Activated T-cell treated with anti-CD3 and anti-CD28 coated beads for 48 hours (primary cell): ENCODE data around the gene CYP26A1.

Experiments
- DNase-seq: peaks from one replicate; pipeline ENCODE4 v3.0.0-alpha.2; 2020; ENCODE audit warnings: low read depth

Gene CYP26A1

GRCh38 chr10:93064874-93065660, 8.6 kb upstream of the CYP26A1 start:
- no peak for DNase-seq

- no peak for DNase-seq
Observed at GRCh38 chr10:93065675-93066543, 7.8 kb upstream of the CYP26A1 start.

GRCh38 chr10:93066544-93066913, 7.2 kb upstream of the CYP26A1 start:
- no peak for DNase-seq

- no peak for DNase-seq
Observed at GRCh38 chr10:93067443-93068365, 6.0 kb upstream of the CYP26A1 start.

- no peak for DNase-seq
Observed at GRCh38 chr10:93068411-93069244, 5.1 kb upstream of the CYP26A1 start.

- no peak for DNase-seq
Observed at GRCh38 chr10:93069245-93069561, 4.5 kb upstream of the CYP26A1 start.

GRCh38 chr10:93070378-93071176, 3.1 kb upstream of the CYP26A1 start:
- DNase-seq = no peak

- no peak for DNase-seq
Observed at GRCh38 chr10:93071177-93071472, 2.6 kb upstream of the CYP26A1 start.

- no peak for DNase-seq
Observed at GRCh38 chr10:93071674-93072224, 1.9 kb upstream of the CYP26A1 start.

- no peak for DNase-seq
Observed at GRCh38 chr10:93072225-93072712, 1.4 kb upstream of the CYP26A1 start.

GRCh38 chr10:93072713-93073538, 767 bp upstream of the CYP26A1 start:
- no peak for DNase-seq

GRCh38 chr10:93074147-93074596, 479 bp downstream of the CYP26A1 start:
- DNase-seq = no peak

- DNase-seq = no peak
Observed at GRCh38 chr10:93074597-93075368, 1.1 kb downstream of the CYP26A1 start.

GRCh38 chr10:93075369-93076221, 1.9 kb downstream of the CYP26A1 start:
- DNase-seq = no peak

- DNase-seq = no peak
Observed at GRCh38 chr10:93076871-93077270, 3.2 kb downstream of the CYP26A1 start.

GRCh38 chr10:93077860-93078337, 4.2 kb downstream of the CYP26A1 start:
- no peak for DNase-seq

- DNase-seq = no peak
Observed at GRCh38 chr10:93079663-93080349, 6.1 kb downstream of the CYP26A1 start.
